Measurements from ENCODE around the gene MACF1. TPM values are rescaled to one million over a fixed set of nuclear protein-coding genes. Genes with fewer than 3 reads are reported as not detected.

Gene MACF1
- total RNA-seq, 1 donor from 2014 or later, result 226 TPM

GRCh38 chr1:39261712-39262221 lies 57.3 kb downstream of the MACF1 start:
- Histone ChIP-seq H3K4me3 (ENCODE audit: low read length in 3 of 3) (no peak overlapping the region), H3K4me1 (ENCODE audit: control insufficient read depth in 3 of 3, insufficient read depth in 3 of 3, low read length in 3 of 3) (peaks cover 3 to 8% (median 6%) of the 10 kb centered on the region in 3 donors), H3K27me3 (ENCODE audit: control insufficient read depth in 3 of 3, insufficient read depth in 3 of 3, low read length in 3 of 3) (no peaks in the 10 kb centered on the region), H3K9me3 (ENCODE audit: control insufficient read depth in 3 of 3, low read length in 3 of 3) (no peaks in the 10 kb centered on the region), H3K27ac (ENCODE audit: low read depth, low read length) (no peak overlapping the region), H3K36me3 (ENCODE audit: control insufficient read depth in 3 of 3, insufficient read depth in 3 of 3, low read length in 3 of 3) (peaks cover 0 to 7% (median 5%) of the 10 kb centered on the region in 3 donors), H3K9ac (ENCODE audit: low read depth in 1 of 3, low read length in 3 of 3) (no peak overlapping the region)

DNA sequence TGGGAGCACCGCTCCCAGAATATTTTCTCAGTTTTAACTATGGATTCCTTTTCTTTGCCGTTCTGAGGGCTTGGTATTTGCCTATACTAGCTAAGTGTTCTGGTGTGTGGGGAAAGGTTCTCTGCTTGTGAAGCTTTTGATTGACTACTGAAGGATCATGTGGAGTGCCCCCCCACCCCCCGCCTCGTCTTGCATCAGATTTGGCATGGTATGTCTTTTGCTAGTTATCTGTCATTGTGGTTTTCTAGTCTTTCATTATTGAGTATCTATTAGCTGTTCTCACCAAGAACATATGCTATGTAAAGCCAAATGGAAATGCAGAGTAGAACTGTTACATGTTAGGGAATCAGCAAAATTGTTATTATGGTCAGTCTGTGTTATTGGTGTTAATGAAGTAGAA lies 58.3 kb downstream of the MACF1 start:
- no peak overlapping the region for H3K4me3 ChIP-seq (ENCODE audit: low read length in 3 of 3)
- no peak overlapping the region for H3K27ac ChIP-seq (ENCODE audit: low read depth, low read length)
- no peaks in the 10 kb centered on the region for H3K9me3 ChIP-seq (ENCODE audit: control insufficient read depth in 3 of 3, low read length in 3 of 3)
- no peak overlapping the region for H3K9ac ChIP-seq (ENCODE audit: low read depth in 1 of 3, low read length in 3 of 3)
- H3K4me1 ChIP-seq (ENCODE audit: control insufficient read depth in 3 of 3, insufficient read depth in 3 of 3, low read length in 3 of 3), result peaks cover 3 to 8% (median 6%) of the 10 kb centered on the region in 3 donors
- peaks cover 0 to 4% (median 4%) of the 10 kb centered on the region in 3 donors for H3K36me3 ChIP-seq (ENCODE audit: control insufficient read depth in 3 of 3, insufficient read depth in 3 of 3, low read length in 3 of 3)
- H3K27me3 ChIP-seq (ENCODE audit: control insufficient read depth in 3 of 3, insufficient read depth in 3 of 3, low read length in 3 of 3), result no peaks in the 10 kb centered on the region

DNA sequence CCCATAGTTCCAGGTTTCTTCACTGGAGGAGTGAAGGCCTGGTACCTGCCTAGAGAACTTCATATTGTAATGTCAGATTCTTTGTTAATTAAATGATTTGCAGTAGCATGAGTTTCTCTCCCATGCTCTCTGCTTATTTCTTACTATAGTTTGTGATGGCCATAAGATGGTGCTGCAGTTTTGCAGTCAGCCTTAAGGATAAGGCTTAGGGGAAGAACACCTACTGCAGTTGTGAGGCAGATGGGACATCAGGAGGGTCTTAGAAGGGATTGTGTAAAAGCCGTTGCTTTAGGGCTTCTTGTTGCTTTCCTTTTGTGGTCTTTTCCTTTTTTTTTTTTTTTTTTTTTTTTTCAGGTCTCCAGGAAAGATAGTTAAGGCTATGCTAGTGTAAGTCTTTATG lies 61.8 kb downstream of the MACF1 start:
- Histone ChIP-seq H3K9ac (ENCODE audit: low read depth in 1 of 3, low read length in 3 of 3) (no peak overlapping the region), H3K27me3 (ENCODE audit: control insufficient read depth in 3 of 3, insufficient read depth in 3 of 3, low read length in 3 of 3) (no peaks in the 10 kb centered on the region), H3K4me3 (ENCODE audit: low read length in 3 of 3) (no peak overlapping the region), H3K27ac (ENCODE audit: low read depth, low read length) (no peak overlapping the region), H3K36me3 (ENCODE audit: control insufficient read depth in 3 of 3, insufficient read depth in 3 of 3, low read length in 3 of 3) (no peaks in the 10 kb centered on the region), H3K9me3 (ENCODE audit: control insufficient read depth in 3 of 3, low read length in 3 of 3) (no peaks in the 10 kb centered on the region), H3K4me1 (ENCODE audit: control insufficient read depth in 3 of 3, insufficient read depth in 3 of 3, low read length in 3 of 3) (peaks cover 23 to 27% (median 26%) of the 10 kb centered on the region in 3 donors)

- no peaks in the 10 kb centered on the region for H3K9me3 ChIP-seq (ENCODE audit: control insufficient read depth in 3 of 3, low read length in 3 of 3)
- no peak overlapping the region for H3K4me3 ChIP-seq (ENCODE audit: low read length in 3 of 3)
- H3K9ac ChIP-seq (ENCODE audit: low read depth in 1 of 3, low read length in 3 of 3), result no peak overlapping the region
- peaks cover 23 to 27% (median 26%) of the 10 kb centered on the region in 3 donors for H3K4me1 ChIP-seq (ENCODE audit: control insufficient read depth in 3 of 3, insufficient read depth in 3 of 3, low read length in 3 of 3)
- H3K27me3 ChIP-seq (ENCODE audit: control insufficient read depth in 3 of 3, insufficient read depth in 3 of 3, low read length in 3 of 3), result no peaks in the 10 kb centered on the region
- H3K27ac ChIP-seq (ENCODE audit: low read depth, low read length), result no peak overlapping the region
- no peaks in the 10 kb centered on the region for H3K36me3 ChIP-seq (ENCODE audit: control insufficient read depth in 3 of 3, insufficient read depth in 3 of 3, low read length in 3 of 3)
Observed at GRCh38 chr1:39266792-39267191, 62.3 kb downstream of the MACF1 start.

GRCh38 chr1:39268112-39268581 lies 63.7 kb downstream of the MACF1 start:
- Histone ChIP-seq H3K9me3 (ENCODE audit: control insufficient read depth in 3 of 3, low read length in 3 of 3) (no peaks in the 10 kb centered on the region), H3K27me3 (ENCODE audit: control insufficient read depth in 3 of 3, insufficient read depth in 3 of 3, low read length in 3 of 3) (no peaks in the 10 kb centered on the region), H3K4me3 (ENCODE audit: low read length in 3 of 3) (peak overlapping the region; percentile 9 to 53 (median 32)), H3K4me1 (ENCODE audit: control insufficient read depth in 3 of 3, insufficient read depth in 3 of 3, low read length in 3 of 3) (peaks cover 30 to 33% (median 30%) of the 10 kb centered on the region in 3 donors), H3K9ac (ENCODE audit: low read depth in 1 of 3, low read length in 3 of 3) (peak overlapping the region; percentile 37 to 46 (median 41)), H3K27ac (ENCODE audit: low read depth, low read length) (peak overlapping the region; percentile 60), H3K36me3 (ENCODE audit: control insufficient read depth in 3 of 3, insufficient read depth in 3 of 3, low read length in 3 of 3) (no peaks in the 10 kb centered on the region)

GRCh38 chr1:39268906-39269305 lies 64.4 kb downstream of the MACF1 start:
- Histone ChIP-seq H3K4me3 (ENCODE audit: low read length in 3 of 3) (peak overlapping the region; percentile 9 to 53 (median 33)), H3K9me3 (ENCODE audit: control insufficient read depth in 3 of 3, low read length in 3 of 3) (no peaks in the 10 kb centered on the region), H3K36me3 (ENCODE audit: control insufficient read depth in 3 of 3, insufficient read depth in 3 of 3, low read length in 3 of 3) (no peaks in the 10 kb centered on the region), H3K27me3 (ENCODE audit: control insufficient read depth in 3 of 3, insufficient read depth in 3 of 3, low read length in 3 of 3) (no peaks in the 10 kb centered on the region), H3K9ac (ENCODE audit: low read depth in 1 of 3, low read length in 3 of 3) (no peak overlapping the region), H3K27ac (ENCODE audit: low read depth, low read length) (peak overlapping the region; percentile 60), H3K4me1 (ENCODE audit: control insufficient read depth in 3 of 3, insufficient read depth in 3 of 3, low read length in 3 of 3) (peaks cover 30 to 33% (median 30%) of the 10 kb centered on the region in 3 donors)

DNA sequence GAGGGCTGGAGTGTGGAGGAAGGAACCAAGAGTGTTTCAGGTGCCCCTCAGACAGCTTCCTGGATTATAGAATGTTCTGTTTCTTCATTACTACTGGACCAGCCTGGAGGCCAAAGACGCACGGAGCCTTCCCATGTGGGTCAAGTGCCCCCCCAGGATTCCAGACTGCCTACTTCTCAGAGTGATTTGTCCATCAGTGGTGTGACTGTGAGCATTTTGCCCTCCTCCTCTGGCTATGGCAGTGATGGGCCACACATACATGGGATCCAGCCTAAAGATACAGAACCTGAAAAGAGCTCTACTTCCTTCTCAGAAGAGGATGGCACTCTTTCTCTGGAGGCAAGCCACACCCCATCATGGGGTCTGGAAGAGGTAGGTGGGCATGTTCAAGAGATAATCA lies 64.9 kb downstream of the MACF1 start:
- H3K27me3 ChIP-seq (ENCODE audit: control insufficient read depth in 3 of 3, insufficient read depth in 3 of 3, low read length in 3 of 3), result no peaks in the 10 kb centered on the region
- H3K4me3 ChIP-seq (ENCODE audit: low read length in 3 of 3), result peak overlapping the region in 2 of 3 donors; percentile 11 to 23
- H3K9ac ChIP-seq (ENCODE audit: low read depth in 1 of 3, low read length in 3 of 3), result peak overlapping the region in 2 of 3 donors; percentile 4 to 8
- no peak overlapping the region for H3K27ac ChIP-seq (ENCODE audit: low read depth, low read length)
- peaks cover 30 to 33% (median 30%) of the 10 kb centered on the region in 3 donors for H3K4me1 ChIP-seq (ENCODE audit: control insufficient read depth in 3 of 3, insufficient read depth in 3 of 3, low read length in 3 of 3)
- no peaks in the 10 kb centered on the region for H3K9me3 ChIP-seq (ENCODE audit: control insufficient read depth in 3 of 3, low read length in 3 of 3)
- no peaks in the 10 kb centered on the region for H3K36me3 ChIP-seq (ENCODE audit: control insufficient read depth in 3 of 3, insufficient read depth in 3 of 3, low read length in 3 of 3)

DNA sequence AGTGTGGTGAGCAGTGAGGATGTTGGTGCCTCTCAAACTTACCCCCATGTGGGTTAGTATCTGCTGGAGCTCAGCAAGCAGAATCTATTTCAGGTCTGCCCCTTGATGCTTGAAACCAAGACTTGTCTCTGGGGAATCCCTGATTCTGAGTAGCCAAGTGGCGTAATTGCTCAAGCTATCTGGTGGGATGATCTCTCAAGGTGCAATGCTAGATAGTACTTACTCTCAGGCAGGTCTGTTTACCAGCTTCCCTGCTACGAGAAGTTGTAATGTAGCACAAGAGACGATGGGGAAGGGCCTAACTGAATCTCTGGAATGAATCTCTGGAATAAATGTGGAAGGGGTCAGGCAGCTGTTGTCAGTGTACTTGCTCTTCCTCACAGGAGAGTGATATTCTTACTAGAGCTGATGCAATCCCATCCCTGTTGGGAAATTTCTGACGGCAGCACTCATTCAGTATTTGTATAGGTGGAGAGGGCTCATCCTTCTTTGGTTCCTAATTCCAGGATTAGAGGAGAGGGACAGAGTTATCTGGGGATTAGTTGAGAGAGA lies 65.4 kb downstream of the MACF1 start:
- no peaks in the 10 kb centered on the region for H3K27me3 ChIP-seq (ENCODE audit: control insufficient read depth in 3 of 3, insufficient read depth in 3 of 3, low read length in 3 of 3)
- peak overlapping the region in 2 of 3 donors; percentile 4 to 8 for H3K9ac ChIP-seq (ENCODE audit: low read depth in 1 of 3, low read length in 3 of 3)
- no peak overlapping the region for H3K27ac ChIP-seq (ENCODE audit: low read depth, low read length)
- peak overlapping the region in 2 of 3 donors; percentile 11 to 23 for H3K4me3 ChIP-seq (ENCODE audit: low read length in 3 of 3)
- H3K9me3 ChIP-seq (ENCODE audit: control insufficient read depth in 3 of 3, low read length in 3 of 3), result no peaks in the 10 kb centered on the region
- peaks cover 30 to 33% (median 30%) of the 10 kb centered on the region in 3 donors for H3K4me1 ChIP-seq (ENCODE audit: control insufficient read depth in 3 of 3, insufficient read depth in 3 of 3, low read length in 3 of 3)
- no peaks in the 10 kb centered on the region for H3K36me3 ChIP-seq (ENCODE audit: control insufficient read depth in 3 of 3, insufficient read depth in 3 of 3, low read length in 3 of 3)

DNA sequence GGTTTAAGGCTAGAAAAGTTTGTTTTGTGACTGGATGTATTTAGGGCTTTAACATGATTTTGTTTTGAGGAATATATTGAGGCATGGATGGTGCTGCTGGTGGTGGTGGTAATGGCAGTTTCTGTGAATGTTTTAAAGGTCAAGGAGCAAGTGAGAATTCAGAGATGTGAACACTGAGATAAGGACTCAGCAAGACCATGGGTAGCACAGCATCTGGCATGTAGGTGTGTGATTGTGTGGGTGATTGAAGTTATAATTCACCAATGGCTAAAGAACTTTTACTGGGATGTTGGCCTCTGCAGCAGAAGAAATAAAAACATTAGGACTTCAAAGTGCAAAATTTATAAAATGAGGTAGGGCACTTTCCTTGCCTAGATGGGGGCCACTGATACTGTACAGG lies 65.9 kb downstream of the MACF1 start:
- no peaks in the 10 kb centered on the region for H3K9me3 ChIP-seq (ENCODE audit: control insufficient read depth in 3 of 3, low read length in 3 of 3)
- no peaks in the 10 kb centered on the region for H3K27me3 ChIP-seq (ENCODE audit: control insufficient read depth in 3 of 3, insufficient read depth in 3 of 3, low read length in 3 of 3)
- H3K36me3 ChIP-seq (ENCODE audit: control insufficient read depth in 3 of 3, insufficient read depth in 3 of 3, low read length in 3 of 3), result no peaks in the 10 kb centered on the region
- H3K4me1 ChIP-seq (ENCODE audit: control insufficient read depth in 3 of 3, insufficient read depth in 3 of 3, low read length in 3 of 3), result peaks cover 30 to 33% (median 30%) of the 10 kb centered on the region in 3 donors
- H3K9ac ChIP-seq (ENCODE audit: low read depth in 1 of 3, low read length in 3 of 3), result no peak overlapping the region
- H3K27ac ChIP-seq (ENCODE audit: low read depth, low read length), result no peak overlapping the region
- no peak overlapping the region for H3K4me3 ChIP-seq (ENCODE audit: low read length in 3 of 3)

GRCh38 chr1:39272027-39272797 lies 67.7 kb downstream of the MACF1 start:
- Histone ChIP-seq H3K4me3 (ENCODE audit: low read length in 3 of 3) (no peak overlapping the region), H3K4me1 (ENCODE audit: control insufficient read depth in 3 of 3, insufficient read depth in 3 of 3, low read length in 3 of 3) (peaks cover 30 to 33% (median 30%) of the 10 kb centered on the region in 3 donors), H3K9ac (ENCODE audit: low read depth in 1 of 3, low read length in 3 of 3) (peak overlapping the region in 1 of 3 donors; percentile 18), H3K36me3 (ENCODE audit: control insufficient read depth in 3 of 3, insufficient read depth in 3 of 3, low read length in 3 of 3) (no peaks in the 10 kb centered on the region), H3K9me3 (ENCODE audit: control insufficient read depth in 3 of 3, low read length in 3 of 3) (no peaks in the 10 kb centered on the region), H3K27me3 (ENCODE audit: control insufficient read depth in 3 of 3, insufficient read depth in 3 of 3, low read length in 3 of 3) (no peaks in the 10 kb centered on the region), H3K27ac (ENCODE audit: low read depth, low read length) (peak overlapping the region; percentile 14)

All from skeletal muscle tissue (tissue), 4 donors.